Activated CD4-positive, alpha-beta memory T cell treated with anti-CD3 and anti-CD28 coated beads for 36 hours (primary cell): ENCODE data around the gene WDR70. TPM values are rescaled to one million over a fixed set of nuclear protein-coding genes. Genes with fewer than 3 reads are reported as not detected.

Experiments
- CTCF ChIA-PET: fragments of 350-600 bp; sonication (Branson Sonifier 250); formaldehyde crosslinking; loops from one replicate; lab custom pipeline; 2021; ENCODE audit warnings: antibody characterized with exemption, inconsistent platforms; lab: Charles Lee
- POLR2A ChIA-PET: fragments of 350-600 bp; sonication (Branson Sonifier 250); formaldehyde crosslinking; loops from one replicate; lab custom pipeline; 2021; ENCODE audit warnings: antibody characterized with exemption; lab: Charles Lee
- DNase-seq: peaks from one replicate; pipeline ENCODE4 v3.0.0-alpha.2; 2020
- H3K27ac Mint-ChIP-seq: one replicate; pipeline ENCODE4 v1.8.0; 2021; ENCODE audit warnings: mixed read lengths
- H3K27me3 Mint-ChIP-seq: one replicate; pipeline ENCODE4 v1.8.0; 2021; ENCODE audit warnings: mixed read lengths
- H3K36me3 Mint-ChIP-seq: one replicate; pipeline ENCODE4 v1.8.0; 2021; ENCODE audit warnings: mixed read lengths
- H3K4me1 Mint-ChIP-seq: one replicate; pipeline ENCODE4 v1.8.0; 2021; ENCODE audit warnings: low read depth, mixed read lengths
- H3K4me3 Mint-ChIP-seq: one replicate; pipeline ENCODE4 v1.8.0; 2021; ENCODE audit warnings: mild to moderate bottlenecking, mixed read lengths
- H3K9me3 Mint-ChIP-seq: one replicate; pipeline ENCODE4 v1.8.0; 2021; ENCODE audit warnings: mixed read lengths
- intact Hi-C: fragments of 100-400 bp; cut with micrococcal nuclease; formaldehyde crosslinking; loops from one replicate; pipeline ENCODE4 v1.15.1; 2023
- total RNA-seq, 2 experiments: library from RNA; stranded (reverse); gene quantifications; one replicate each; pipeline ENCODE4 v1.2.3, GENCODE V29; 2021

The WDR70 gene
- total RNA-seq, 2 experiments from 2014 or later = 34.4 to 36.9 TPM

GRCh38 chr5:37557734-37558293, 178.7 kb downstream of the WDR70 start:
- peaks cover 4% of the 10 kb centered on the region for H3K4me1 Mint-ChIP-seq
- H3K27me3 Mint-ChIP-seq = no peaks in the 10 kb centered on the region
- DNase-seq = no peak
- H3K9me3 Mint-ChIP-seq = peaks cover 4% of the 10 kb centered on the region
- H3K4me3 Mint-ChIP-seq = no peak overlapping the region
- peaks cover 2% of the 10 kb centered on the region for H3K36me3 Mint-ChIP-seq
- ChIA-PET POLR2A (no interaction called here), CTCF (interaction anchor here (0.6 kb wide), 1 partner anchor 430 kb away, joined by 3 read pairs; no protein-coding TSS in a partner anchor)
- H3K27ac Mint-ChIP-seq = no peak overlapping the region
- intact Hi-C loops = no loop called here

GRCh38 chr5:37565062-37565670, 186.0 kb downstream of the WDR70 start:
- Mint-ChIP-seq H3K4me1 (no peaks in the 10 kb centered on the region), H3K27me3 (no peaks in the 10 kb centered on the region), H3K27ac (no peak overlapping the region), H3K36me3 (peaks cover 2% of the 10 kb centered on the region), H3K4me3 (no peak overlapping the region), H3K9me3 (no peaks in the 10 kb centered on the region)
- intact Hi-C loops = no loop called here
- POLR2A ChIA-PET = no interaction called here
- DNase-seq = no peak
- CTCF ChIA-PET = no interaction called here

GRCh38 chr5:37567566-37567965, 188.4 kb downstream of the WDR70 start:
- ChIA-PET CTCF (interaction anchor here (0.6 kb wide), 1 partner anchor 13 kb away, joined by 3 read pairs; no protein-coding TSS in a partner anchor), POLR2A (no interaction called here)
- peaks cover 5% of the 10 kb centered on the region for H3K36me3 Mint-ChIP-seq
- no peak for DNase-seq
- no peaks in the 10 kb centered on the region for H3K9me3 Mint-ChIP-seq
- no peaks in the 10 kb centered on the region for H3K4me1 Mint-ChIP-seq
- H3K27ac Mint-ChIP-seq = no peak overlapping the region
- intact Hi-C loops = no loop called here
- H3K27me3 Mint-ChIP-seq = no peaks in the 10 kb centered on the region
- H3K4me3 Mint-ChIP-seq = no peak overlapping the region

GRCh38 chr5:37568018-37568753, 189.1 kb downstream of the WDR70 start:
- Mint-ChIP-seq H3K9me3 (no peaks in the 10 kb centered on the region), H3K27me3 (no peaks in the 10 kb centered on the region), H3K27ac (no peak overlapping the region), H3K4me1 (no peaks in the 10 kb centered on the region), H3K4me3 (no peak overlapping the region), H3K36me3 (peaks cover 11% of the 10 kb centered on the region)
- no peak for DNase-seq
- ChIA-PET POLR2A (no interaction called here), CTCF (no interaction called here)
- intact Hi-C loops = no loop called here

- Mint-ChIP-seq H3K36me3 (peaks cover 16% of the 10 kb centered on the region), H3K9me3 (no peaks in the 10 kb centered on the region), H3K27ac (no peak overlapping the region), H3K4me1 (no peaks in the 10 kb centered on the region), H3K27me3 (no peaks in the 10 kb centered on the region), H3K4me3 (no peak overlapping the region)
- CTCF ChIA-PET = interaction anchor here (0.9 kb wide), 1 partner anchor 156 kb away, joined by 3 read pairs; no protein-coding TSS in a partner anchor
- DNase-seq = no peak
- POLR2A ChIA-PET = no interaction called here
- intact Hi-C loops = no loop called here
These were observed 189.8 kb downstream of the WDR70 start for GRCh38 chr5:37568893-37569292.

GRCh38 chr5:37569466-37569865, 190.3 kb downstream of the WDR70 start:
- Mint-ChIP-seq H3K9me3 (no peaks in the 10 kb centered on the region), H3K36me3 (peaks cover 18% of the 10 kb centered on the region), H3K27me3 (no peaks in the 10 kb centered on the region), H3K4me3 (no peak overlapping the region), H3K4me1 (peaks cover 1% of the 10 kb centered on the region), H3K27ac (no peak overlapping the region)
- no peak for DNase-seq
- ChIA-PET CTCF (interaction anchor here (0.9 kb wide), 1 partner anchor 156 kb away, joined by 3 read pairs; no protein-coding TSS in a partner anchor), POLR2A (no interaction called here)
- intact Hi-C loops = no loop called here

GRCh38 chr5:37570597-37570996, 191.5 kb downstream of the WDR70 start:
- POLR2A ChIA-PET = no interaction called here
- H3K27me3 Mint-ChIP-seq = no peaks in the 10 kb centered on the region
- H3K4me3 Mint-ChIP-seq = no peak overlapping the region
- intact Hi-C loops = no loop called here
- CTCF ChIA-PET = no interaction called here
- H3K36me3 Mint-ChIP-seq = peaks cover 20% of the 10 kb centered on the region
- peaks cover 5% of the 10 kb centered on the region for H3K4me1 Mint-ChIP-seq
- no peak overlapping the region for H3K27ac Mint-ChIP-seq
- no peak for DNase-seq
- H3K9me3 Mint-ChIP-seq = no peaks in the 10 kb centered on the region

- DNase-seq = no peak
- Mint-ChIP-seq H3K9me3 (no peaks in the 10 kb centered on the region), H3K36me3 (peaks cover 20% of the 10 kb centered on the region), H3K4me1 (peaks cover 7% of the 10 kb centered on the region), H3K4me3 (no peak overlapping the region), H3K27ac (no peak overlapping the region), H3K27me3 (no peaks in the 10 kb centered on the region)
- ChIA-PET POLR2A (no interaction called here), CTCF (no interaction called here)
- intact Hi-C loops = no loop called here
These were observed 192.9 kb downstream of the WDR70 start for GRCh38 chr5:37571985-37572384.

GRCh38 chr5:37575541-37576489, 196.7 kb downstream of the WDR70 start:
- no peak for DNase-seq
- intact Hi-C loops = no loop called here
- Mint-ChIP-seq H3K27me3 (no peaks in the 10 kb centered on the region), H3K27ac (no peak overlapping the region), H3K4me1 (peaks cover 7% of the 10 kb centered on the region), H3K4me3 (no peak overlapping the region), H3K36me3 (peaks cover 20% of the 10 kb centered on the region), H3K9me3 (no peaks in the 10 kb centered on the region)
- ChIA-PET CTCF (no interaction called here), POLR2A (interaction anchor here (0.6 kb wide), 1 partner anchor 204 kb away, joined by 3 read pairs; no protein-coding TSS in a partner anchor)

- intact Hi-C loops = no loop called here
- Mint-ChIP-seq H3K27me3 (no peaks in the 10 kb centered on the region), H3K4me1 (peaks cover 7% of the 10 kb centered on the region), H3K4me3 (no peak overlapping the region), H3K9me3 (no peaks in the 10 kb centered on the region), H3K36me3 (peaks cover 20% of the 10 kb centered on the region), H3K27ac (no peak overlapping the region)
- ChIA-PET POLR2A (no interaction called here), CTCF (no interaction called here)
- no peak for DNase-seq
These were observed 197.4 kb downstream of the WDR70 start for GRCh38 chr5:37576552-37576951.

- Mint-ChIP-seq H3K36me3 (peaks cover 12% of the 10 kb centered on the region), H3K27me3 (no peaks in the 10 kb centered on the region), H3K4me3 (no peak overlapping the region), H3K4me1 (peaks cover 7% of the 10 kb centered on the region), H3K9me3 (no peaks in the 10 kb centered on the region), H3K27ac (no peak overlapping the region)
- POLR2A ChIA-PET = no interaction called here
- CTCF ChIA-PET = no interaction called here
- DNase-seq = no peak
- intact Hi-C loops = no loop called here
These were observed 199.1 kb downstream of the WDR70 start for GRCh38 chr5:37578176-37578575.

- no peaks in the 10 kb centered on the region for H3K9me3 Mint-ChIP-seq
- H3K27ac Mint-ChIP-seq = no peak overlapping the region
- H3K4me1 Mint-ChIP-seq = peaks cover 2% of the 10 kb centered on the region
- CTCF ChIA-PET = no interaction called here
- H3K27me3 Mint-ChIP-seq = no peaks in the 10 kb centered on the region
- intact Hi-C loops = no loop called here
- POLR2A ChIA-PET = no interaction called here
- peaks cover 2% of the 10 kb centered on the region for H3K36me3 Mint-ChIP-seq
- no peak overlapping the region for H3K4me3 Mint-ChIP-seq
- DNase-seq = no peak
These were observed 201.0 kb downstream of the WDR70 start for GRCh38 chr5:37580106-37580505.
